GM21825 (cell line): ENCODE data around the gene SLC7A4.

Experiments used
- ATAC-seq: cut with Tn5 transposase; IDR thresholded peaks from one replicate; pipeline ENCODE4 v1.9.1; 2021; ENCODE audit warnings: mild to moderate bottlenecking, moderate library complexity; ENCODE audit not compliant: unreplicated experiment

Gene SLC7A4

DNA sequence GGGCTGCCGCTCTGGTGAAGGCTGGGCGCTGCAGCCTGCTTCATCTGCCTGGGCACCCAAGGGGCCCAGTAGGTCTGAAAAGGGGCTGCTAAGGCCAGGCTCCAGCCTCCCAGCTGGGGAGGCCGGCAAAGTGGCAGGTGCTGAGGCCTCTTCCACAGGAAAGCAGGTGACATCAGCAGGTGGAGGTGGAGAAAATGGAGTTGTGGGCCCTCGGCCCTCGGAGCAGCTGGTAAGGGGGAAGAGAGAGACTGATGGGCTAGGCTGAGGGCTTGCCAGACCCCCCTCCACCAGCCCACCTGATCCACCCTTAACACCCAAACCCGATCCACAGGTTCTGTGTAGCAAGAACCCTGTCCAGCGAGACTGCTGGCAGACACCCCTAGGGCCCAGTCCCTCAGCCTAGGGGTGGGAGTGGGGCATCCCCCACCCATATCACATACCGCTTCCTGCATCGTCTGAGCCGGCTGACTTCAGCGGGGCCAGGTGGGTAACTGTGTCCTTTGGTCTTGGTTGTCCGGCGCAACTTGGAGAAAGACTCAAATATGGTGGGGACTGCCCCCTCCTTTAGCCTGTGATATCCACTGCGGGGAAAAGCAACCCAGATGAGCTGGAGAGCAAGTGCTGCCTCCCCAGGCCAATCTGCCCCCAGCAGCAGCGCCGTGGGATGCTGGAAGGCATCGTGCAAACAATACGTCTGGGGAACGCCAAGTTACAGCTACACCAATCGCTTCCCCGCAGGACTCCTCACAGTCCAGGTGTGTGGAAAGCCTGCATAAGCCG is 32.0 kb downstream of the SLC7A4 start:
- ATAC-seq = no peak

DNA sequence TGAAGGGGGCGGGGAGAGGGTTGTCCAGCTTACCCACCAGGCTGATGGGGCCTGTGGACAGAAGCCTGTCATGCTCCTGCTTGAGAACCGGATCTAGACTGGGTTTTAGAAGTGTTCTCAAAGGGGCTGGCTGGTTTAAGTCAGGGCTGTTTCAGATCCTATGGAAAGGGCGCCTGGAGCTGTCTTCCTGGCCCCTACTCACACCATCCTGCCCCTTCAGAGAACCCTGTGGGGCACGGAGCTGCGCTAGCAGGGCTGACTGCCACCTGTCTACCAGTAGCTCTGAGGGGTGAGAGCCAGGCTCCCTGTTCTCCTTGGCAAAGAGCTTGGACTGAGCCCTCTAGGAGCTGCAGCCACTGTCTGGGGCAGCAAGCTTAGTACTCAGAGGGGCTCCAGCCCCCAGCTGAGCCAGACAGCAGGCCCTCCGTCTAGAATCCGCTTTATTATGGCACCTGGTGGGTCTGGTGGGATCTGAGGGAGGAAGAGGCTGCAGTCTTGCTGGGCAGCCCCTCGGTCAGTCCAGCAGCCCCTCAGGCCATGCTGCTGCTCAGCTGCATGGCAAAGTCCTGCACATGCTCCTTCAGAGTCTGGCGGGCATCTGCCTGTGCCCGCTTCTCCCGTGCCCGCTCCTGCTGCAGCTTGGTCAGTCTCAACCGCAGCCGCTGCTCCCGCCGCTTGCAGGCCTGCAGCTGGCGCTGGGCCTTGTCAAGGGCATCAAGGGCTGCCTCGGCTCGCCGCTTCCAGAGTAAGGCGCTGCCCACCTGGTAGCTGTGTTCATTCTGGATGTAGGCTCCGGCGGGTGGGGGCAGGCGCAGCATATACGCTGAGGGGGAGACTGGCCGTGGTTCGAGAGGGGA is 32.8 kb downstream of the SLC7A4 start:
- ATAC-seq = no peak

DNA sequence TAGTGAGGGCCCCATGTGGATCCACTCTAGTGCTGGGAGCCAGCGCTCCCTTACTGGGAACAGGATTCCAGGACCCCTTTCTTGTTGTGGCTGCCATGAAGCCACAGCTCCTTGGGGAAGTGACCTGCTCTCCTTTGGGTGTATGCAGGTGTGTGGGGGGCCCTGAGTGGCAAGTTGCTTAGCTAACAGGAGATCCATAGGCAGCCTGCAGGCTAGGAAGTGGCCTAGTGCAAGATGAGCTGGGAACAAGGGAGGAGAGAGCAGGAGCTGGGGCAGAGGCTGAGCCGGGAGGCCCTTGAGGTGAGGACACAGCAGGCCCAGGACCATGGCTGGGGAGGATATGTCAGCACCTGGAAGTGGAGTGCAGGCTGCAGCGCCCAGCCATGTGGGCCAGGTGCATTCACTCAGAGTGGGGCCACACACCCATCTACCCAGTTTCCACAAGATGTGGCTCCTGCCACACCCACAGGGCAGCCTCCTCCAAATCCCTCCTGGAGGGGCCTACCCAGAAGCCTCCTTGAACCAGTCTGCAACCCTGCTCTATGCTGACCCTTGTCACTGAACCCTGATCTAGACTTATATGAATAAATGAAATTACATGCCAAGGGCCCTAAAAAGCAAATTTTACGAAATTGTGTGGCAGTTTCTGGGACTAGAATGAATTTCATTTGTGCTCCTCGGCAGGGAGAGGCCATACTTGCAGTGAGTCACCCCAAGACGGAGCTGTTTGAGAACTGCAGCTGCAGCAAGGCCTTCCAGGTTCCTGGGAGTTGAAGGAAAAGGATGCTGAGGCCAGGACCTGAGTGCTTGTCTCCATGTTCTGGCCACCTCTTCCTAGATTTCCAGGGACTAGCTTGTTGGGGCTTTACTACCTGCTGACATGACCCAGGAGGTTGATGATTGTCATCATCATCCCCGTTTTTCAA is 33.7 kb downstream of the SLC7A4 start:
- no peak for ATAC-seq

DNA sequence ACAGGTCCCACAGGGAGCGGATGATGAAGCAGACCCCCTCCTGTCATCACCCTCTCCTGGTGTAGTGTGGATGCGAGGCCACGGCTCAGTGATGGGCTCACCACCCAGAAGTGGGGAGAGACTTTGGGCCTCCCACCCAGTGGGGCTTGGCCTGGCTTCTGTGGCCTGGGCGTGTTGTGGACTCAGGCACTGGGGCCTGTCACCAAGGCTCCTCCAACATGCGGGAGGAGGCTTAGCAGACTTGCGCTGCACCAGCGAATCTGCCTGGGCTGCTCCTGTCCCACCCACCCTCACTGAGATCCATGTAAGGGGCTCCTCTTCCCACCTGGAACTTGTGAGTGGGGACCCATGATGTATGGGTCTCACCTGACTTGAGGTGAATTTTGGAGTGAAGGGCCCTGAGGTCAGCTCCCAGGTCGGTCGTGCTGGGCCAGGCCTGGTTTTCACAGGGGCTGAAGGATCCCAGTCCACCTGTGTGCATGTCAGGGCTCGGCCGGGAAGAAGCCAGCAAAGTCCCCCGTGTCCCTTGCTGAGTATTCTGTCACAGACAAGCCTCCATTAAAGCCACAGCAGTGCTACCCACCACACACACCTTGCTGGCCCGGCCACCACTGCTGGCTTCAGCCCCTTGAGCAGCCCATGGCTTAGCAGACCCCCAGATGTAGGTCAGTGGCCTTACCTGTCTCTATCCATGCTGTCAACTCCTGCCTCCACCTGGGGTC is 34.7 kb downstream of the SLC7A4 start:
- no peak for ATAC-seq

DNA sequence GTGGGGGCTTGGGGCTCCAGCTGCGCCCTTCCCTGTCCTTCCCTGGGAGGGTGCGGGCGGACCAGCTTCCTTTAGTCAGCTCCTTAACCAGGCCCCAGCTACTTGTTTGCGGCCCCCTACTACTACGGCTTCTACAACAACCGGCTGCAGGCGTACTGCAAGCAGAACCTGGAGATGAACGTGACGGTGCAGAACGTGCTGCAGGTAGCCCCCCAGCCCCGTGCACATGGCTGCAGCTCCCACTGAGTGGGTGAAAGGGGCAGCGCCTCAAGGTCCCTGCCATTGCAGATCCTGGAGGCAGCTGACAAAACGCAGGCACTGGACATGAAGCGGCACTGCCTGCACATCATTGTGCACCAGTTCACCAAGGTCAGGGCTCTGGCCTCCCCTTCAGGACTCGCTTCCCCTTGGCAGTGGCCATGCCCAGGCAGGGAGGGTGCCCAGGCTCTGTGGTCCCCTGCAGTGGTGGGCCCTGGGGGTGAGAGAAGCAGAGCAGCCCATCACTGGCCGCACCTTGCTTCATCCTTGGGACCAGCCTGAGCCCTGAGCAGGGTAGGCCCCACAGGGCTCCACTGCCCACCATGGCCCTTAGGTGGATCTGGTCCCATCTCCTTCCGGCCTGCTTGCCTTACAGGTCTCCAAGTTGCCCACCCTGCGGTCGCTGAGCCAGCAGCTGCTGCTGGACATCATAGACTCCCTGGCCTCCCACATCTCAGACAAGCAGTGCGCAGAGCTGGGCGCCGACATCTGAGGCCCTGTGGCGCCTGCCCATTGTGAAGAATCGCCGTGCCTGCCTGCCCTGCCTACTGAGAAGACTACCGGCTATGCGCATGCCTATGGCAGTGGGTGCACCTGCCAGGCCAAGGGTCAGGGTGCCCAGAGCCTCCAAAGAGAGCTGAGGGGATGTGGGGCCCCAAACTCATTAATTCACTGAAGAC is 35.5 kb downstream of the SLC7A4 start:
- no peak for ATAC-seq

DNA sequence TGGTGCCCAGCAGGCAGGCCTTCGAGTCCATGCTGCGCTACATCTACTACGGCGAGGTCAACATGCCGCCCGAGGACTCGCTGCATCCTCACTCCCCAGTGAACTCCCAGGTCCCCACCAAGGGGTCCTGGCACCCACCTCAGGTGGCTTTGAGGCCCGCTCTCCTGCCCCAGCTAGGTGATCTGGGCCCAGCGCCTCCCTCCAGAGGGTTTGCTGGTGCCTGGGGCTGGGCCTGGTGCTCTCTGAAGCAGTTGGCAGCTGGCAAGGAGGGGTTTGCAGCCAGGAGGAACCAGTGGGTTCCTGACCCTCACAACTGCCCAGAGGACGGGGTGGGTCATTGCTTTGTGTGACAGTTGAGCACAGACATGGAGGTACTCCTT is 36.3 kb downstream of the SLC7A4 start:
- ATAC-seq = no peak

DNA sequence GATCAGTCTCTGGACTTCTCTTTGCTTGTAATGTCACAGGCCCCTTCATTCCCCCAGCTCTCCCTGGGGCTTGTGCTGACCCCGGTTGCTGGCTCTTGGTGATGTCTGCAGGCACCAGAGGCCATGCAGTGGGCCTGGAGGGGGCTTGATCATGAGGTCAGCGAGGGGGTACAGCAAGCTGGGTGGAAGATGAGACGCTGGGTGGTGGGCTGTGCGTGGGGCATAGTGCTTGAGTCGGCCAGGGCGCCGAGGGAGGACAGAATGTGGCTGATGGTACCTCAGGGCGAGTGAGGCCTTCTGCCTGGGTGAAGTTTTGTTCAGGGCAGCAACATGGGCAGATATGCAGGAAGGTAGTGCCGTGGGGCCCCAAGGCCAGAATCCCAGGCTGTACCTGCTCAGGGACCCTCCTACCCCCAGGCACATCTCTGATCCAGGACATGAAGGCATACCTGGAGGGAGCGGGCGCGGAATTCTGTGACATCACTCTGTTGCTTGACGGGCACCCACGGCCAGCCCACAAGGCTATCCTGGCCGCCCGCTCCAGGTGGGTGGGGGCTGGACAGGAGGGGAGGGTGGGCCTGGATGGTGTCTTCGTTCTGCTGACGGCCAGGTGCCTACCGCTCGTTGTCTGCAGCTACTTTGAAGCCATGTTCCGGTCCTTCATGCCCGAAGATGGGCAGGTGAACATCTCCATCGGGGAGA is 36.9 kb downstream of the SLC7A4 start:
- ATAC-seq = no peak

DNA sequence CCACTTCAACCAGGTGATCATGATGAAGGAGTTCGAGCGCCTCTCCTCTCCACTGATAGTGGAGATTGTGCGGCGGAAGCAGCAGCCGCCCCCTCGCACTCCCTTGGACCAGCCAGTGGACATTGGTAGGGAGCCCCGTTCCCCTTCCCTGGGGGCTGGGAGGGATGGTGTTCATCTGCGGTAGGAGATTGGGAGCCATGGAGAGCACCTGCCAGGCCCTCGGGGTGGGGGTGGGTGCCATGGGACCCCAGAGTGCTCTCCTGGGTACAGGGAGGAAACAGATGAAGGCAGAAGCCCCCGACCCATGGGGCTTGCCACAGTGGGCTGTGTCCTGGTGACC is 37.5 kb downstream of the SLC7A4 start:
- no peak for ATAC-seq

DNA sequence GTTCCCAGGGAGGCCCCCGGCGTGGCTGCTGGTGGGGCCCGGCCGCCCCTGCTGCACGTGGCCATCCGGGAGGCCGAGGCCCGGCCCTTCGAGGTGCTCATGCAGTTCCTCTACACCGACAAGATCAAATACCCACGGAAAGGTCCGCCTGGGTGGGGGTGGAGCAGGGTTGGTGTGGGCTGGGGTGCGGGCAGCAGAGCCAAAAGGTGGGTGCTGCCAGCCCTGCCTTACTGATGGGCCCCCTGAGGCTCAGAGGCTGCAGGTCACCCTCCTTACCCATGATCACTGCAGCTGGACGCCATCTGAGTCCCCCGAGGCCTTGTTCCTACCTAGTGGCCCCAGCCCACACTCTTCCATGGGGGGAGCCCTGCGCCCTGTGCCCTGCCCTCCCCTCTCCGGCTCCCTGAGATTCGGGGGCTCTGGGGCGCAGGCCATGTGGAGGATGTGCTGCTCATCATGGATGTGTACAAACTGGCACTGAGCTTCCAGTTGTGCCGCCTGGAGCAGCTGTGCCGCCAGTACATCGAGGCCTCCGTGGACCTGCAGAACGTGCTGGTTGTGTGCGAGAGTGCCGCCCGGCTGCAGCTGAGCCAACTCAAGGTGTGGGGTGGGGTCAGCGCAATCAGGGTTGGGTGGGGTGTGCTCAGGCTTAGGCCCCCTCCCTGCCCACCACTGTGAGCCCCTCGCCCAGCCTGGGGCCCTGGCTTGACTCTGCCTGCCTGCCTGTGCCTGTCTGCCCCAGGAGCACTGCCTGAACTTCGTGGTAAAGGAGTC is 38.0 kb downstream of the SLC7A4 start:
- no peak for ATAC-seq

DNA sequence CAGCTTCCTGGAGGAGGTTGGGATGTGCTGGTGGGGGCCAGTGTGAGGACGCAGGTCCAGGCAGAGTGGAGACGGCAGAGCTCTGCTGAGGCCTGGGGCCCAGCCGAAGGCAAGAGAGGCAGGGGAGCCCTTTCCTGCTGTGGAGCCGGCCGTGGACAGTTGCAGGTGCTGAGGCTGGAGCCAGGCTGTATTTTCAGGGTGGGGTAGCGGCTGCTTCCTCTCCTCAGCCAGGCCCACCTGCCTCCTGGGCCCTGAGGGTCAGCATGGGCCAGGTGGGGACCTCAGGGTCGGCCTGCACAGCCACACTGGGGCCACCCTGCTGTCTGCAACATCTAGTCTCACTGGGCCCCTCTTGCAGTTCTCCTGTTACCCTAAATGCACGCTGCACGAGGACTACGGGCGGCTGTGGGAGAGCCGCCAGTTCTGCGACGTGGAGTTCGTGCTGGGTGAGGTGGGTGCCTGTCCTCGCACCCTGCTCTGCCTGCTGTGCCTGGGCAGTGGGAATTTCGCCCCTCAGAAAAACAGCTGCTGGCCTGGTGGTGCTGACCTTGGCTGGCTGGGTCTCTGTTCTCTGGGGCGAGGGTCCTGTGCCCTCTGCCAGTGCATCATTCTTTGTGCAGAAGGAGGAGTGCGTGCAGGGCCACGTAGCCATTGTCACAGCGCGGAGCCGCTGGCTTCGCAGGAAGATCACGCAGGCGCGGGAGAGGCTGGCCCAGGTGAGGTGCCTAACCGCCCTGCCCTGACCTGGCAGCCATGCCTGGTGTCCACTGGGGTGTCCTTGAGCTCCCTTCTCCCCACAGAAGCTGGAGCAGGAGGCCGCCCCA is 38.8 kb downstream of the SLC7A4 start:
- ATAC-seq = no peak

DNA sequence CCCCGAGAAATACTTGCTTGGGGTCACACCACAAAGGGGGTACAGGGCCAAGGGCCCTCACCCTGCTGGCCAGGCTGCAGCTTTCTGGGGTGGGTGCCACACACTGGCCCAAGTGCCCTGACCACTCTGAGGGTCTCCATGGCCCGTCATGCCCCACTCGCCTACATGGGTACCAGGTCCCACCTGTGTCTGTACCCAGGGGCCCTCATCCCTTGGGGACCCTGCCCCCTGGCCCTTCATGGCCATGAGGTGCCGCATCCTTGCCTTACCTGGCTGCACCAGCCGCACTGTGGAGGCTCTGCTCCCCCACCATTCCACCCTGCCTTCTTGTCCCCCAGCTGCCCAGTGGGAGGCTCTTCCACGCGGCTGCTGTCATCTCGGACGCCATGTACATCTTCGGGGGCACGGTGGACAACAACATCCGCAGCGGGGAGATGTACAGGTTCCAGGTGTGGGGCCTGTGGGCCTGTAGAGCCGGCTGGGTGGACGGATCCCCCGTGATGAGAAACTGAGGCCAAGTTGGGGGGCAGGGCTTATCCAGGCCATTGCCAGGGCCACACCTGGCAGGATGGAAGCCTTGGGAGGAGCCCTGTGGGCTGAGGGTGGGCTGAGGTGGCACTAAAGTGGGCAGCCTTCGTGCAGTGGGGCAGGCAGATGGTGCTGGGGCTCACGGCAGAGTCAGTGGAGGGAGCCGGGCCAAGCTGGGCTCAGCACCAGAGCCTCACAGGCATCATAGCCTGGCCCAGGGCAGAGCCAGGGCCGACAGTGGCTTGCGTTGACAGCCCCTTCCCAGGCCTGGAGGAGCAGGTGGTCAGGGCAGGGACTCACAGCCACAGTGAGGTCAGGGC is 39.7 kb downstream of the SLC7A4 start:
- ATAC-seq = no peak

DNA sequence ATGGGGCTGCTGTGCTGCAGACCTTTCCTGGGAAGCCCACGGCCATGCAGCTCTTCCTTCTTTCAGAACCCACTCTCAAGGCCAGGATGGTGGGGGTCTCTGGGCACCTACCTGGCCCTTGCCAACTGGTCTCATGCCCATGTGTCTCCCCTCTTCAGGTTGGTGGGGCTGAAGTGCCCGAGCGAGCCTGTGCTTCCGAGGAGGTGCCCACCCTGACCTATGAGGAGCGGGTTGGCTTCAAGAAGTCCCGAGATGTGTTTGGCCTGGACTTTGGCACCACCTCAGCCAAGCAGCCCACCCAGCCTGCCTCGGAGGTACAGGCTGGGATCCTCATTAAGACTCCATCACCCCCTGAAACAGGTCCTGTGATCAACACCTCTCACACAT is 40.3 kb downstream of the SLC7A4 start:
- ATAC-seq = no peak

DNA sequence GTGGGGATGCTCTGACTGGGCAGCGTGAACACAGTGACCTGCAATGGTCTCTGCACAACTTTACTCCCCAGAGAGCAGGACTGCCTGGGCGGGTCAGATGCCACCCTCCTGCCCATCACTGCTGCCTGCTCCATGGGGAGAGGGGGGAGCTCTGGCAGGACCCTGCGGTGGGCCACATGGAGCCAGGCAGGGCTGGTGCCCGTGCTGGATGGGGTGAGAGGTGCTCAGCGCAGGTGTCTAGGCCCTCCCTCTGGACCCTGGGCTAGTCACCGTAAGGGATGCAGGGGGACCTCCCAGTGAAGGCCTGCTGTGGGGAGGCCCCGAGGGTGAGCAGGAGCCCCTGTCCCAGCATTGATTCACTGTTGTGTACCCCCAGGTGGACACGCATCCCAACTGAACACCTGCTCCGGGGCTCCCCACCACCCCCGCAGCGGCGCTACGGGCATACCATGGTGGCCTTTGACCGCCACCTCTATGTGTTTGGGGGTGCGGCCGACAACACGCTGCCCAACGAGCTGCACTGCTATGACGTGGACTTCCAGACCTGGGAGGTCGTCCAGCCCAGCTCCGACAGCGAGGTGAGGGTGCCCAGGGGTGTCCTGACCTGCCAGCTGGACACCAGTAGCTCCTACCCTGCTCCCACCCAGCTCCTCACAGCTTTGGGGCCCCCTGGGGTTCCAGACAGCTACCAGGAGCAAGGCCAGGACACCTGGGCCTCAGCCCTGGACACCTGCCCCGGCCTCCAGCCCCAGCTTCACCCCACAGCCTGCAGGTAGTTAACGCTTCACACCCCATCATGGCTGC is 40.9 kb downstream of the SLC7A4 start:
- ATAC-seq = no peak

DNA sequence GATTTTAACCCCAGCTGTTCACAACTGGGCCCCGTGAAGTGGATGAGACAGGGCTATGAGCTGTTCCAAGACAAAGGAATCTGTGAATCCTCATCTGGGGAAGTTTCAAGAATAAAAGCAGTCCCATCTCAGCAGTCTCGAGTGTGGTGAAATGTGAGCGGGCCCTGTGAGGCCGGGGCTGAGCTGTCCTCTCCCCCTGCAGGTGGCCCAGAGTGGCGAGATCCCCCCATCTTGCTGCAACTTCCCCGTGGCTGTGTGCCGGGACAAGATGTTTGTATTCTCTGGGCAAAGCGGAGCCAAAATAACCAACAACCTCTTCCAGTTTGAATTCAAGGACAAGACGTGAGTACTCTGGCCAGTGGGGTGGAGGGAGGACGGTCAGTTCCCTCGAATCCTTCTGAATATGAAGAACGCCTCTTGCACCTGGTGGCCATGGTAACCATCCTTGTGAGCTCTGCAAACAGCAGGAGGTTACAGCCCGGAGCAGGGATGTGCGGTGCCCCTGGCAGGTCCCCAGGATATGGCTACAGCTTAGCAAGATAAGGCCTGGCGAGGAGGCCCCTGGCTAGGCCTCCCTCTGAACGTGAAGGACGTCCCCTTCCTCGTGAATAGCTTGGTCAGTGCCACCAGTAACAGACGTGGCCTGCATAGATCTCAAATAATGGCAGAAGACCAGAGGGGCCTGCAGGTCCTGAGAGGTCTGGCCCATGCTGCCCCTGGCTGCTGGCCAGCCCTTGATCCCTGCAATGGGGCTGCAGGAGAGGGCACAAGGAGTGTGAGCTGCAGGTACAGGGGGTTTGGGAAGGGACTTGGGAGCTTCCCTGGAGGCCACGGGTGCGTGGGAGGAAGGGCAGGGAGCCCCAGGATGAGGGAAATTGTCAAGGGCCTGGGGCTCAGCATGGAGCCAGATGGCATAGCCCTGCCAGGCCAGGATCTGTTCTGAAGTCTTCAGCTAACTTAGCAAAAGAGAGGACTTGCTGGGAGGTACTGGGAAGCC is 41.9 kb downstream of the SLC7A4 start:
- no peak for ATAC-seq
